Measurements from ENCODE around the gene ARHGEF7.

DNA sequence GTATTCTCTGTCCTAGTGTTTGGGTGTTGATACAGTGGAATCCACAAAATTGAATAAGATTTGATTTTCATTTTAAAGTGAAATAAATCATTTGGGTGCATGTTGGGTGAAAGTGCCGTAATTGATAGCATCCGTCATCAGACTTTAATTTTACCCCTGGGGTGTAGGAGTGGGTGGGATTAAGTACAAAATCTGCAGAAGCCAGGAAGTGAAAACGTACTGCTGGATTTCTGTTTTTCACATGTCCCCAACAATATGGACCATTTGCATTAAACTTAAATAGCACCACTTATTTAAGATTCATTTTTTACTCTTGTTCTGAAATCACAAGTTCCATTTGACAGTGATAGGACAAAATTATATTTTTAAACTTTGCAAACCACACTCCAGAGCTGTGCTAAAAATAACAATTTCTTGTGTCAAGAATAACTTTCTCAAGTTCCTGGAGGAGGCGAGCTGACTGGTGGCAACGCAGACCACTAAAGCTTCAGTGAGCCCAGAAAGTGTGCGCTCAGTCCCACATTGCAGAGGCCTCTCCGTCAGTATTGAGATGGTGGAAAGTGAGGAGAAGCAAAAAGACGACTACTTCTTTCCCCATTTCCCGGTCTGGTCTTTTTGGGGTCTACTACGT lies 71.3 kb downstream of the ARHGEF7 start:
- TF ChIP-seq, protein P1, sequence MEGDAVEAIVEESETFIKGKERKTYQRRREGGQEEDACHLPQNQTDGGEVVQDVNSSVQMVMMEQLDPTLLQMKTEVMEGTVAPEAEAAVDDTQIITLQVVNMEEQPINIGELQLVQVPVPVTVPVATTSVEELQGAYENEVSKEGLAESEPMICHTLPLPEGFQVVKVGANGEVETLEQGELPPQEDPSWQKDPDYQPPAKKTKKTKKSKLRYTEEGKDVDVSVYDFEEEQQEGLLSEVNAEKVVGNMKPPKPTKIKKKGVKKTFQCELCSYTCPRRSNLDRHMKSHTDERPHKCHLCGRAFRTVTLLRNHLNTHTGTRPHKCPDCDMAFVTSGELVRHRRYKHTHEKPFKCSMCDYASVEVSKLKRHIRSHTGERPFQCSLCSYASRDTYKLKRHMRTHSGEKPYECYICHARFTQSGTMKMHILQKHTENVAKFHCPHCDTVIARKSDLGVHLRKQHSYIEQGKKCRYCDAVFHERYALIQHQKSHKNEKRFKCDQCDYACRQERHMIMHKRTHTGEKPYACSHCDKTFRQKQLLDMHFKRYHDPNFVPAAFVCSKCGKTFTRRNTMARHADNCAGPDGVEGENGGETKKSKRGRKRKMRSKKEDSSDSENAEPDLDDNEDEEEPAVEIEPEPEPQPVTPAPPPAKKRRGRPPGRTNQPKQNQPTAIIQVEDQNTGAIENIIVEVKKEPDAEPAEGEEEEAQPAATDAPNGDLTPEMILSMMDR (optimal IDR thresholded peaks at IDR 0.05 in 1 of 3, IDR thresholded peaks at IDR 0.05 in 1 of 3, conservative IDR thresholded peaks at IDR 0.05 in 1 of 3; ENCODE audit: extremely low read depth in 1 of 3, insufficient read depth in 2 of 3, low read length in 3 of 3), result no peak
- no peak for TF ChIP-seq EZH2 (IDR thresholded peaks at IDR 0.05; ENCODE audit: low read length)
